WI38 (cell line): ENCODE results near the gene METTL21A.
A peak's percentile ranks its signal among the peaks of the same experiment; 100 is the strongest.

ENCODE experiments used
- H3K4me3 ChIP-seq: 2 replicates; pipeline ENCODE4 v1.5.1; 2011; ENCODE audit warnings: low read depth, mild to moderate bottlenecking, control low read depth, low read length
- CTCF ChIP-seq: IDR thresholded peaks from 2 replicates; pipeline ENCODE4 v1.5.1; 2012; ENCODE audit warnings: low read depth, mild to moderate bottlenecking, control low read depth, low read length

Gene METTL21A

GRCh38 chr2:207635468-207636200 lies 10.4 kb upstream of the METTL21A start:
- no peak overlapping the region for H3K4me3 ChIP-seq
- no peak for TF ChIP-seq CTCF

- no peak overlapping the region for H3K4me3 ChIP-seq
- TF ChIP-seq CTCF: no peak
Measured at GRCh38 chr2:207633686-207634085, 8.5 kb upstream of the METTL21A start.

- H3K4me3 ChIP-seq: no peak overlapping the region
- TF ChIP-seq CTCF: no peak
Measured at GRCh38 chr2:207632575-207633493, 7.6 kb upstream of the METTL21A start.

- H3K4me3 ChIP-seq: no peak overlapping the region
- no peak for TF ChIP-seq CTCF
Measured at GRCh38 chr2:207630491-207630890, 5.3 kb upstream of the METTL21A start.

- no peak for TF ChIP-seq CTCF
- no peak overlapping the region for H3K4me3 ChIP-seq
Measured at GRCh38 chr2:207629553-207629952, 4.4 kb upstream of the METTL21A start.

- H3K4me3 ChIP-seq: peak overlapping the region; percentile 84
- TF ChIP-seq CTCF: no peak
Measured at GRCh38 chr2:207624185-207625013, 795 bp downstream of the METTL21A start.
